K562 (cell line): ENCODE measurements around the gene KRT33A. TPM values are rescaled to one million over a fixed set of nuclear protein-coding genes. Genes with fewer than 3 reads are reported as not detected.

ENCODE experiments used
- BRF1 ChIP-seq: IDR thresholded peaks from 3 replicates; pipeline ENCODE4 v1.6.1; 2011; ENCODE audit warnings: borderline replicate concordance, mild to moderate bottlenecking; ENCODE audit not compliant: insufficient read length; ENCODE audit errors: extremely low read depth
- CHAMP1 ChIP-seq: fragments of 450-650 bp; IDR thresholded peaks from 2 replicates; pipeline ENCODE4 v1.6.1; 2016; ENCODE audit warnings: mild to moderate bottlenecking
- E2F3 ChIP-seq: fragments of 250-450 bp; sonication (Bioruptor Pico); IDR thresholded peaks from 2 replicates; pipeline ENCODE4 v1.4.0; 2020; ENCODE audit warnings: mild to moderate bottlenecking
- FOXA1 ChIP-seq: fragments of 450-650 bp; IDR thresholded peaks from 2 replicates; pipeline ENCODE4 v1.6.1; 2016; ENCODE audit warnings: mild to moderate bottlenecking, borderline replicate concordance
- MAFK ChIP-seq: IDR thresholded peaks from 2 replicates; pipeline ENCODE4 v1.6.1; 2011; ENCODE audit warnings: low read length, improper control_type of control experiment
- MYNN ChIP-seq, 2 experiments: sonication (generic); formaldehyde crosslinking in 1 of 2; IDR thresholded peaks; 2 replicates each; pipeline versions ENCODE4 v1.5.0 to v1.6.1; 2016 to 2020; ENCODE audit warnings: antibody characterized with exemption in 1 of 2, missing genetic modification reagents in 1 of 2
- NBN ChIP-seq: fragments of 450-650 bp; IDR thresholded peaks from 2 replicates; pipeline ENCODE4 v1.6.1; 2016; ENCODE audit warnings: low read depth, mild to moderate bottlenecking
- RERE ChIP-seq: sonication (generic); formaldehyde crosslinking; IDR thresholded peaks from 2 replicates; pipeline ENCODE4 v1.8.0; 2023; ENCODE audit warnings: missing genetic modification reagents, mild to moderate bottlenecking, borderline replicate concordance
- ZBTB2 ChIP-seq: fragments of 450-650 bp; IDR thresholded peaks from 2 replicates; pipeline ENCODE4 v1.6.1; 2016; ENCODE audit warnings: antibody characterized with exemption
- ZNF444 ChIP-seq: fragments of 250-450 bp; sonication (Bioruptor Pico); IDR thresholded peaks from 2 replicates; pipeline ENCODE4 v1.4.0; 2020; ENCODE audit warnings: mild to moderate bottlenecking, moderate library complexity
- ZNF76 ChIP-seq: fragments of 250-450 bp; sonication (Bioruptor Pico); IDR thresholded peaks from 2 replicates; pipeline ENCODE4 v1.4.0; 2020; ENCODE audit warnings: mild to moderate bottlenecking, moderate library complexity, borderline replicate concordance
- polyA plus RNA-seq, 8 experiments: library from polyadenylated mRNA; depleted of rRNA in 4 of 8; stranded (reverse) in 5 of 8; unstranded in 3 of 8; fragments of >200 nt; fragmentation: Nextera tagmentation in 2 of 8; fragmentation: Illumina TruSeq in 1 of 8; extraction: Ambion mirVana in 2 of 8; extraction: Trizol in 1 of 8; gene quantifications; 2 replicates each; pipeline versions ENCODE4 v1.2.1 to v1.2.3, GENCODE V29; 2011 to 2014; ENCODE audit warnings: inconsistent platforms in 1 of 8, missing spikeins in 1 of 8
- total RNA-seq, 7 experiments: library from RNA; depleted of rRNA in 6 of 7; stranded (reverse); fragments of >200 nt in 6 of 7; fragmentation: Illumina TruSeq in 2 of 7; extraction: Trizol in 2 of 7; gene quantifications; 2 replicates each; pipeline versions ENCODE4 v1.2.1 to v1.2.3, GENCODE V29; 2011 to 2021; ENCODE audit warnings: low replicate concordance in 1 of 7
- TF ChIP-seq, protein P1 (sequence below), 3 experiments: fragments of 200-800 bp in 1 of 3; sonication (Bioruptor generic) in 1 of 3; sonication (generic) in 1 of 3; formaldehyde crosslinking in 1 of 3; IDR thresholded peaks; 2 replicates each; pipeline versions ENCODE4 v1.6.1 to v1.8.0; 2016 to 2022; ENCODE audit warnings: mild to moderate bottlenecking in 2 of 3, missing compliant biosample characterization in 2 of 3, missing genetic modification characterization in 2 of 3, missing genetic modification reagents in 1 of 3
- TF ChIP-seq, protein P2 (sequence below): fragments of 250-450 bp; sonication (Bioruptor Pico); IDR thresholded peaks from 2 replicates; pipeline ENCODE4 v1.8.0; 2021; ENCODE audit warnings: mild to moderate bottlenecking, moderate library complexity
- TF ChIP-seq, protein P3 (sequence below): fragments of 450-650 bp; formaldehyde crosslinking; IDR thresholded peaks from 2 replicates; pipeline ENCODE4 v1.4.0; 2020; ENCODE audit warnings: mild to moderate bottlenecking, moderate library complexity

KRT33A gene
- total and polyA plus RNA-seq, 9 of the 15 experiments (the other 6 are each of a cell fraction or from before 2014, with no cell fraction given), result not detected

DNA sequence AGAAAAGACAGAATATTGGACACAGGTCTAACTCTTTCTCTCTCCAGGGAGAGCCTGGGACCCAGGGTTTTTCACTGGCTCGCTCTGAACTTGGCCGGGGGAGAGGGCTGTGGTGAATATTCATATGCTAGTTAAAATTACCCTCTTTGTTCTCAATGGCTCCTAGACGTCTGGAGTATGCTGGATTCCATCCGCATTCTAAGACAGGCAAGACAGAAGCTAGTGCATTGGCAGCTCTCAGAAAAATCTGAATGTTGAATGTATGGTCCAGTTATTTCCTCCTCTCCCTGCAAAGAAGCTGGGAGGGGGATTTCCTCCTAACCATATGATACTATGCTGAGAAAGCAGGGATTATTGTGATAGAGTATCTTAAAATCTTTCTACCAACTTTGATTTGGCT is 37.0 kb upstream of the KRT33A start (continued):
- TF ChIP-seq RERE (CRISPR knock-in tag), result no peak
- no peak for TF ChIP-seq MYNN (IDR thresholded peaks at IDR 0.05)
- no peak for TF ChIP-seq MYNN (CRISPR knock-in tag; IDR thresholded peaks at IDR 0.05)
- no peak for TF ChIP-seq CHAMP1
- TF ChIP-seq ZBTB2, result no peak
- no peak for TF ChIP-seq ZNF76
- TF ChIP-seq, protein P1, sequence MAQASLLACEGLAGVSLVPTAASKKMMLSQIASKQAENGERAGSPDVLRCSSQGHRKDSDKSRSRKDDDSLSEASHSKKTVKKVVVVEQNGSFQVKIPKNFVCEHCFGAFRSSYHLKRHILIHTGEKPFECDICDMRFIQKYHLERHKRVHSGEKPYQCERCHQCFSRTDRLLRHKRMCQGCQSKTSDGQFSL (CRISPR knock-in tag; IDR thresholded peaks at IDR 0.05), result no peak
- TF ChIP-seq, protein P1 (tag; IDR thresholded peaks at IDR 0.05), result no peak
- TF ChIP-seq, protein P2, sequence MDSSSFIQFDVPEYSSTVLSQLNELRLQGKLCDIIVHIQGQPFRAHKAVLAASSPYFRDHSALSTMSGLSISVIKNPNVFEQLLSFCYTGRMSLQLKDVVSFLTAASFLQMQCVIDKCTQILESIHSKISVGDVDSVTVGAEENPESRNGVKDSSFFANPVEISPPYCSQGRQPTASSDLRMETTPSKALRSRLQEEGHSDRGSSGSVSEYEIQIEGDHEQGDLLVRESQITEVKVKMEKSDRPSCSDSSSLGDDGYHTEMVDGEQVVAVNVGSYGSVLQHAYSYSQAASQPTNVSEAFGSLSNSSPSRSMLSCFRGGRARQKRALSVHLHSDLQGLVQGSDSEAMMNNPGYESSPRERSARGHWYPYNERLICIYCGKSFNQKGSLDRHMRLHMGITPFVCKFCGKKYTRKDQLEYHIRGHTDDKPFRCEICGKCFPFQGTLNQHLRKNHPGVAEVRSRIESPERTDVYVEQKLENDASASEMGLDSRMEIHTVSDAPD, result no peak
- no peak for TF ChIP-seq BRF1
- TF ChIP-seq, protein P3, sequence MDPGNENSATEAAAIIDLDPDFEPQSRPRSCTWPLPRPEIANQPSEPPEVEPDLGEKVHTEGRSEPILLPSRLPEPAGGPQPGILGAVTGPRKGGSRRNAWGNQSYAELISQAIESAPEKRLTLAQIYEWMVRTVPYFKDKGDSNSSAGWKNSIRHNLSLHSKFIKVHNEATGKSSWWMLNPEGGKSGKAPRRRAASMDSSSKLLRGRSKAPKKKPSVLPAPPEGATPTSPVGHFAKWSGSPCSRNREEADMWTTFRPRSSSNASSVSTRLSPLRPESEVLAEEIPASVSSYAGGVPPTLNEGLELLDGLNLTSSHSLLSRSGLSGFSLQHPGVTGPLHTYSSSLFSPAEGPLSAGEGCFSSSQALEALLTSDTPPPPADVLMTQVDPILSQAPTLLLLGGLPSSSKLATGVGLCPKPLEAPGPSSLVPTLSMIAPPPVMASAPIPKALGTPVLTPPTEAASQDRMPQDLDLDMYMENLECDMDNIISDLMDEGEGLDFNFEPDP (CRISPR knock-in tag), result no peak
- TF ChIP-seq NBN, result no peak
- TF ChIP-seq E2F3 (CRISPR knock-in tag), result no peak
- TF ChIP-seq MAFK, result no peak
- TF ChIP-seq ZNF444, result no peak
- TF ChIP-seq FOXA1, result no peak
